NCI-H1436 (cell line): Measurements from ENCODE around the gene FKRP.
"Not testable (repeated sequence)": the region's sequence is repeated elsewhere in the genome, so short reads cannot be mapped to it uniquely, and the experiment has no call there.

Experiments
- DNase-seq: peaks from one replicate; lab custom pipeline; 2025; lab: John Stamatoyannopoulos, UW

Gene FKRP

DNA sequence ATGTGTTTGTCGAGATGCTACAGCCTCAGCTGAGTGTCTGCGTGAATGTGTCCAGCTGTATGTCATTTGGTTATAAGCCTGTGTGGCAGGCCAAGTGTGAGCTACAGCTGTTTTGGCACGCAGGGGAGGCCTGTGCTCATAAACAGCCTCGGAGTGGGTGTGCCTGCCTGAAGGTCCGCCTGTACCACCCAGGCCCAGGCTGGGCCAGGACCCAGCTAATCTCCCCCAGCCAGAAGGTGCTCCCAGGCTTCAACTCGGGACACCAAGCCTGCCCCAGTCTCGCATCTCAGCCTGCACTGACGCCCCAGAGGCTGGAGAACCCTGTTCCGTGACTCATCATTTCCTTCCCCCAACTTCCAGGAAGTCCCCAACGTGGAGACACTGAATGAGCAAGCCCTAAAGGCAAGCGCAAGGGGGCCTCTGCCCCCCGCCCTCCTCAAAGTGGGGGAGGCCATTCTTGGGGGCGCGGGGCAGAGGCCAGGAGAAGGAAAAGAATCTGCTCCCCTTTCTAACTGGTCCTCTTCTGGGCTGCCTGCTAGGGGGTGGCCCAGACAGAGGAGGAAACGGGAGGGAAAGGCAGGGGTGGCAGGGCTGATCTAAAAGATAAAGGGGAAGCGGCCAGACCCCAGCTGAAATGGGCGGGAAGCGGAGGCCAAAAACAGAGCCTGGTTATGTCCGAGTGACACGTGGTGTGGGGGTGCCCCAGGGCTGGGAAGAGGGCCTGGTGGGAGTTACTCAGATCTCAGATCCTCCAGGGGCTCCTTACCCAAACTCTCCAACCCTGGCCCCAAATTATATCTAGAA lies 40.6 kb downstream of the FKRP start:
- no peak for DNase-seq

- no peak for DNase-seq
Measured at GRCh38 chr19:46787040-46787330, 41.1 kb downstream of the FKRP start.

DNA sequence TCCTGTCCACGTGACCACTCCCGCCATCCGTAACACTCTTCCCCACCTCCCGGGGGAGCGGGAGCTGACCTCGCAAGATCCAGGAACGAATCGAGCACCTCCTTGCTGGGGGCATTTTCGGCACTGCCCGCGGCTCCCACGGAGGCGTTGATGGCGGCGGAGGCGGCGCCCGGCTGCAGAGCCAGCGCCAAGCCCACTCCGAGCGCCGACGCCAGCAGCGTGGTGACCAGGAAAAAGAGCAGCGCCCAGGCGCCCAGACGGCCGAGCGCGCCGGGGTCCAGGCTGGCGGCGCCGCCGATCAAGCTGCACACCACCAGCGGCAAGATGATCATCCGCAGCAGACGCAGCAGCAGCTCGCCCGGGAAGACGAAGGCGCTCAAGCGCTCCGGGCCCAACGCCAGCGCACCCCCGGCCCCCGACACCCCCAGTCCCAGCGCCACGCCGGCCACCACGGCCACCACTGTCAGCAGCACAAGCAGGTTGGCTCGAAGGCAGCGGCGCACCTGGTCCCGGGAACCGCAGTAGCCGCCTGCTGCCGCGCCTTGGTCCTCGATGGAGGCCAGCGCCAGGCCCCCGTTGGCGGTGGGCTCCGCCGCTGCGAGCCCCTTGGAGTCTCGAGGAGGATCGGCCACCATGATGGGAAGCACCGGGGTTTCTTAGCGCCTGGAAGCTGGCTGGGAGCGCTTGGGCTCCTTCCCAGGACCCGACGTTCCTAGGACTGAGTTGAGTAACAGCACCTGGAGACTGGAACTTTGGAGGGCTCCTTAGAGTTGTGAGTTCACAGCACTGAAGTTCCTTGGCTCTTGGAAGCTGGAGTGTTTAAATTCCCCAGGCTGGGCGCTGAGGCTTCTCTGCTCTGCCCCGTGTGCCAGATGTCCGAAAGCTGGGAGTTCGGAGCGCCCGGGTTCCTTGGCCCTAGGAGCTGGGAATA lies 41.7 kb downstream of the FKRP start:
- DNase-seq, result no peak

DNA sequence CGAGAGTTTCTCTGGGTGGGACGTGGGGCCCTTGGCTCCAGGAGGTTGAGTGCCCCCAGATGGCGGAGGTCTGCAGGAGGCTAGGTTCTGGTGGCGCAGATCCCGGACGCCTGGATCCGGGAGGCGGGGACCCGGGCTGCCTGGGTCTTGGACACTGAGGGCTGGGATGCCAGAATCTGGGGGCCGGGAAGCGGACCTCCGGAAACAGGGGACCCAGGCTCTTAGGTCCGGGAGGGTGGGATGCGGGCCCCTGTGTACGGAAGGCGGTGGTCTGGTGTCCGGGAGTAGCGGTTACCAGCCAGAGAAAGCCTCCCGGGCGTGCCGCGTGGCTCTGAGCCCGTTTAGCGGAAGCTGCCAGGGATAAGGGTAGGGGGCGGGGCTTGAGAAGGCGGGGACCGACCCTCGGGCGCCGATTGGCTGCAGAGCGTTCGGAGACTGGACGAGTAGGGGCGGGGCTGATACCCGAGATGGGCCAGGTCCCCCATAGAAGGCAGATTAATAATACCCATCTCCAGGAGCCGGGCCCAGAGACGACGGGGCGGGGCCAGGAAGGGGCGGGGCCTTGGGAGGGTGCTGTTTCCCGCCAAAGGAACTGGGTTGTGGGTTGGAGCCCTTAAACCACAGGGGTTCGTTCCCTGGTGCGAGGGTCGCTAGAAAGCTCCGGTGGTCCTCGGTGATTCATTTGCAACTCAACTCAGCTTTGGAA lies 42.6 kb downstream of the FKRP start, which contains the start of gene SLC1A5:
TSS of gene SLC1A5 (minus strand) at position 333 of the 706 bp plus-strand sequence. CDS start 629 bp downstream, outside the sequence.
- peak; percentile 95 for DNase-seq

DNA sequence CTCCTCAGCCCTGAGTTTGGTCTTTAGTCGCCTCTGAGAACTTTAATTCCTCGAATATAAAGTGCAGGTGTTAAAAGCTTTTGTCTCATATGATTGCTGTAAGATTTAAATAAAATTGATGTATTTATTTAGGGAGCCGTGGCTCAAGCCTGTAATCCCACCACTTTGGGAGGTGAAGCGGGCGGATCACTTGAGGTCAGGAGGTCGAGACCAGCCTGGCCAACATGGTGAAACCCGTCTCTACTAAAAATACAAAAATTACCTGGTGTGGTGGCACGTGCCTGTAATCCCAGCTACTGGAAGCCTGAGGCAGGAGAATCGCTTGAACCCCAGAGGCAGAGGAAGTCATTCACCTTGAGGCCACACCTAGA lies 43.1 kb downstream of the FKRP start:
- DNase-seq, result no peak

DNA sequence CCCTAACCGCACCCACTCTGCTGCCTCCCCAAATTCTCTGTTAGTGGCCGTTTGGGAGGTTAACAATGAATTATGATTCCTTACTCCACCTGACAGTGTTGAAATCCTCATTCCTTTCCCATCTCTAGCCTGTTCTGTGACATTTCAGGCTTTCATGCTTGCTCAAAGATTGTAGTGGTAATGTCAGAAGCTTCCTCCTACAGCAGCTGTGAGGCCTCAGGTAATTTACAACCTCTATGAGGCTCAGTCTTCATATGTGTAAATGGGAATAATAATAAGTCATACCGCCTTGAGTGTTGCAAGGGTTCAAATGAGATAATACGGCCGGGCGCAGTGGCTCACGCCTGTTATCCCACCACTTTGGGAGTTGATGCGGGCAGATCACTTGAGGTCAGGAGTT lies 43.5 kb downstream of the FKRP start:
- DNase-seq, result no peak

GRCh38 chr19:46791944-46792343 lies 46.1 kb downstream of the FKRP start:
- DNase-seq, result no peak

- no peak for DNase-seq
Measured at GRCh38 chr19:46797881-46798280, 52.0 kb downstream of the FKRP start.

DNA sequence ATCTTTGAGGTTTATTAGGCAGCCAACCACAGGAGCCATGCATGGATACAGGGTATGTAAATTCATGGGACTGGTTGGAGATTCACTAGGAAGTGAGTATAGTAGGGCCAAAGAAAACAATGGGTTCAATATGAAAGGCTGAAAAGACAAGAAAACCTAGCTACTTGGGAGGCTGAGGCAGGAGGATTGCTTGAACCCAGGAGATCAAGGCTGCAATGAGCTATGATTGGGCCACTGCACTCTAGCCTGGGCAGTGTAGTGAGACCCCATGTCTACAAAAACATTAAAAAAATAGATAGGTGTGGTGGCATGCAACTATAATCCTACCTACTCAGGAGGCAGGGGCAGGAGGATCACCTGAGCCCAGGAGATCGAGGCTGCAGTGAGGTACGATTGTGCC lies 52.9 kb downstream of the FKRP start:
- DNase-seq, result no peak

DNA sequence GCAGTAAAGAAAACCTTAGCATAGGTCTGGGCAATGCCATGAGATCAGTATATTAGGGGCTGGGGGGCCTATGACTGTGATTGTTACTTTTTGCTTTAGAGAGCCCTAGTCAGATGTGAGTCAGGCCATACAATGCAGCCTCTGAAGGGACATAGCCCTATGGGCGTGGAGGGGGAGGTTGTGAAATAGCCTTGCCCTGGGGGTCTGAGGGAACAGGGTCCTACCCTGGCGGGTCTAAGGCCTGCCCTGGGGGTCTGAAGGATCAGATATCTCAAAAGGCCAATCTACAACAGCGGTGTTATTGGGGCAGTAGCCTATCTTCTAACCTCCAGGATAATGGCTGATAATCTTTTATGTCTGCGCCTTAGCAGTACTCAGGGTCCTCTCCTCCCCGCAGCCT lies 56.3 kb downstream of the FKRP start:
- no peak for DNase-seq

DNA sequence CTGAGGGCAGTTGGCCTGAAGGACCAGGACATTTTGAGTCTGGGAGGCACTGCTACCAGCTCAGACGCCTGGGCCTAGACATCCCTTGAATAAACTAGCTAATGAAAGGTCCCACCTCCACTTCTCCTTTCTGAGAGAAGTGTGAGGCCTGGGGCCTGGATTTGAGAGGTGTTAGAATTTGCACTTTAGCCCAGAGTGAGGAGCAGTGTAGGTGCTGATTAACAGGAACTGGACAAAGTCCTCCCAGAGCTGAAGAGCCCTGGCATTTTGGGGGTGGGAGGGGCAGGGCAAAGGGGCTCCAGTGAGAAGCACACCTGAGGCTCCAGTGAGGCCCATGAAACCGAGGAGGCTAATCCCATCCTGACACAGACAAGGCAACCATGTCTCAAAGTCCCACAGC lies 57.7 kb downstream of the FKRP start:
- no peak for DNase-seq

DNA sequence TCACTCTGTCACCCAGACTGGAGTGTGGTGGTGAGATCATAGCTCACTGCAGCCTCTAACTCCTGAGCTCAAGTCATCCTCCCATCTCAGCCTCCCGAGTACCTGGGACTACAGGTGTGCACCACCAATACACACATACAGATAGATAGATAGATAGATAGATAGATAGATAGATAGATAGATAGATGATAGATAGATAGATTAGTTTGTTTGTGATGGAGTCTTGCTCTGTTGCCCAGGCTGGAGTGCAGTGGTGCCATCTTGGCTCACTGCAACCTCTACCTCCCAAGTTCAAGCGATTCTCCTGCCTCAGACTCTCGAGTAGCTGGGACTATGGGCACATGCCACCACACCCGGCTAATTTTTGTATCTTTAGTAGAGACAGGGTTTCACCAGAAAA lies 58.6 kb downstream of the FKRP start:
- DNase-seq, result not testable (repeated sequence)

- no peak for DNase-seq
Measured at GRCh38 chr19:46806656-46807055, 60.8 kb downstream of the FKRP start.
